ENCODE results near the gene RNF144B.

- TF ChIP-seq POLR2A (IDR thresholded peaks at IDR 0.05) (no peak), CTCF (IDR thresholded peaks at IDR 0.05) (no peak)
Measured at GRCh38 chr6:18412068-18412467, 24.9 kb downstream of the RNF144B start.
